Eye (tissue), 1 donor: Measurements from ENCODE around the gene DPYD.
"Not testable (repeated sequence)": the region's sequence is repeated elsewhere in the genome, so short reads cannot be mapped to it uniquely, and the experiment has no call there.

Experiments used
- DNase-seq: peaks from one replicate; pipeline ENCODE4 v3.0.0-alpha.2; 2015

Gene DPYD

GRCh38 chr1:97349794-97350193 is 571.0 kb downstream of the DPYD start:
- DNase-seq: not testable (repeated sequence)

GRCh38 chr1:97348599-97349265 is 572.1 kb downstream of the DPYD start:
- DNase-seq: no peak

- no peak for DNase-seq
These were observed 579.9 kb downstream of the DPYD start for GRCh38 chr1:97340951-97341350.

- DNase-seq: no peak
These were observed 582.5 kb downstream of the DPYD start for GRCh38 chr1:97338347-97338746.

- DNase-seq: no peak
These were observed 583.4 kb downstream of the DPYD start for GRCh38 chr1:97337250-97338030.

GRCh38 chr1:97334454-97334853 is 586.4 kb downstream of the DPYD start:
- no peak for DNase-seq

GRCh38 chr1:97332716-97333115 is 588.1 kb downstream of the DPYD start:
- DNase-seq: no peak

GRCh38 chr1:97331165-97331564 is 589.7 kb downstream of the DPYD start:
- no peak for DNase-seq

- no peak for DNase-seq
These were observed 606.1 kb downstream of the DPYD start for GRCh38 chr1:97314685-97315084.

- no peak for DNase-seq
These were observed 612.7 kb downstream of the DPYD start for GRCh38 chr1:97308131-97308530.

- no peak for DNase-seq
These were observed 613.3 kb downstream of the DPYD start for GRCh38 chr1:97307568-97307967.

GRCh38 chr1:97307151-97307550 is 613.7 kb downstream of the DPYD start:
- DNase-seq: no peak

- no peak for DNase-seq
These were observed 614.3 kb downstream of the DPYD start for GRCh38 chr1:97306504-97306903.

- peak; percentile 12 for DNase-seq
These were observed 616.5 kb downstream of the DPYD start for GRCh38 chr1:97304366-97304765.

GRCh38 chr1:97298966-97299365 is 621.9 kb downstream of the DPYD start:
- DNase-seq: no peak

- DNase-seq: no peak
These were observed 623.2 kb downstream of the DPYD start for GRCh38 chr1:97297611-97298010.

- DNase-seq: no peak
These were observed 638.9 kb downstream of the DPYD start for GRCh38 chr1:97281962-97282361.

GRCh38 chr1:97277891-97278654 is 642.8 kb downstream of the DPYD start:
- DNase-seq: no peak

GRCh38 chr1:97271916-97272788 is 648.7 kb downstream of the DPYD start:
- peak; percentile 29 for DNase-seq

GRCh38 chr1:97270508-97271307 is 650.1 kb downstream of the DPYD start:
- DNase-seq: no peak

GRCh38 chr1:97265630-97266029 is 655.2 kb downstream of the DPYD start:
- DNase-seq: no peak

GRCh38 chr1:97262842-97263241 is 658.0 kb downstream of the DPYD start:
- no peak for DNase-seq
